ENCODE measurements around the gene TCHP. TPM values are rescaled to one million over a fixed set of nuclear protein-coding genes. Genes with fewer than 3 reads are reported as not detected.
A peak's percentile ranks its signal among the peaks of the same experiment; 100 is the strongest.

Gene TCHP
- total RNA-seq, 1 donor from 2014 or later, result 9.8 TPM

DNA sequence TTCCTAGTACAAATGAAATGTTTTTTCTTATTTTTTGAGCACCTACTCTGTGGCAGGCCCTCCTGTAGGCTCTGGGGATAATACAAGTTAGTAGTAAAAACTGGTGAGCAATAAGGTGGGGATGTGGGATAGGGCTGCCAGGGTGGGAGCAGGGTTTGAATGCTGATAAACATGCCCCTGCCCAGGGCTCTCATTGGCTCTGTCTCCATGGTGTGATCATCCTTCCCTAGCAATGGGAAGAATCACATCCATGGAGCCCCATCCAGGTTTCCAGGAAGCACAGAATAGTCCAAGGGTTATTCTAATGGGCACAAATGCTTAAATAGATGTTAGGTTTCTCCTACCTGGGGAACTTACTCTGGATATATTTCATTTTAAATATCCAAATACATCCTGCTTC is 50.6 kb downstream of the TCHP start:
- H3K9me3 Mint-ChIP-seq (ENCODE audit: low read depth), result no peaks in the 10 kb centered on the region
- H3K27ac Mint-ChIP-seq (ENCODE audit: unreplicated experiment), result peak overlapping the region; percentile 96
- H3K4me3 Mint-ChIP-seq (ENCODE audit: unreplicated experiment), result no peak overlapping the region
- DNase-seq (ENCODE audit: low spot score), result no peak
- TF ChIP-seq, protein P1, sequence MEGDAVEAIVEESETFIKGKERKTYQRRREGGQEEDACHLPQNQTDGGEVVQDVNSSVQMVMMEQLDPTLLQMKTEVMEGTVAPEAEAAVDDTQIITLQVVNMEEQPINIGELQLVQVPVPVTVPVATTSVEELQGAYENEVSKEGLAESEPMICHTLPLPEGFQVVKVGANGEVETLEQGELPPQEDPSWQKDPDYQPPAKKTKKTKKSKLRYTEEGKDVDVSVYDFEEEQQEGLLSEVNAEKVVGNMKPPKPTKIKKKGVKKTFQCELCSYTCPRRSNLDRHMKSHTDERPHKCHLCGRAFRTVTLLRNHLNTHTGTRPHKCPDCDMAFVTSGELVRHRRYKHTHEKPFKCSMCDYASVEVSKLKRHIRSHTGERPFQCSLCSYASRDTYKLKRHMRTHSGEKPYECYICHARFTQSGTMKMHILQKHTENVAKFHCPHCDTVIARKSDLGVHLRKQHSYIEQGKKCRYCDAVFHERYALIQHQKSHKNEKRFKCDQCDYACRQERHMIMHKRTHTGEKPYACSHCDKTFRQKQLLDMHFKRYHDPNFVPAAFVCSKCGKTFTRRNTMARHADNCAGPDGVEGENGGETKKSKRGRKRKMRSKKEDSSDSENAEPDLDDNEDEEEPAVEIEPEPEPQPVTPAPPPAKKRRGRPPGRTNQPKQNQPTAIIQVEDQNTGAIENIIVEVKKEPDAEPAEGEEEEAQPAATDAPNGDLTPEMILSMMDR (IDR thresholded peaks at IDR 0.05), result no peak
- no peaks in the 10 kb centered on the region for H3K27me3 Mint-ChIP-seq (ENCODE audit: low read depth)
- peaks cover 76% of the 10 kb centered on the region for H3K4me1 Mint-ChIP-seq (ENCODE audit: low read depth)
- H3K36me3 Mint-ChIP-seq (ENCODE audit: low read depth), result peaks cover 26% of the 10 kb centered on the region

DNA sequence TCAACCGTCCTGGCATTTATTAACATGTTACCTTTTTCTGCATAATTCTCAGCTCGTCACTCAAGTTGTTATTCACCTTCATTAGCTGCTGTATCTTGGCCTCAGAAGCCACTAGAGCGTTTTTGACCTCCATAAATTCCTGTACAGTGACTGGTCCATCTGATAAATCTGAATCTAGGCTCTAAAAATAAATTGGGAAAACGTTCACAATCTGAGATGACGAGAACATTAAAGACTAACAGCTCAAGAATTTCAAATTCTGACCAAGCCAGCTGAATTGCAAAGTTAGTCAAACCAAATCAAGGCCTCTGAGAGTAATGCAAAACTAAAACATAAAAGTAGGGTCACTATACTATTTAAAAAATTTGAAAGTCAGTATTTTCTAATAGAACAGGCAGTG is 51.1 kb downstream of the TCHP start:
- Mint-ChIP-seq H3K36me3 (ENCODE audit: low read depth) (peaks cover 26% of the 10 kb centered on the region), H3K9me3 (ENCODE audit: low read depth) (no peaks in the 10 kb centered on the region), H3K4me3 (ENCODE audit: unreplicated experiment) (no peak overlapping the region), H3K27ac (ENCODE audit: unreplicated experiment) (peak overlapping the region; percentile 96), H3K4me1 (ENCODE audit: low read depth) (peaks cover 73% of the 10 kb centered on the region), H3K27me3 (ENCODE audit: low read depth) (no peaks in the 10 kb centered on the region)
- TF ChIP-seq, protein P1 (IDR thresholded peaks at IDR 0.05), result no peak
- no peak for DNase-seq (ENCODE audit: low spot score)

DNA sequence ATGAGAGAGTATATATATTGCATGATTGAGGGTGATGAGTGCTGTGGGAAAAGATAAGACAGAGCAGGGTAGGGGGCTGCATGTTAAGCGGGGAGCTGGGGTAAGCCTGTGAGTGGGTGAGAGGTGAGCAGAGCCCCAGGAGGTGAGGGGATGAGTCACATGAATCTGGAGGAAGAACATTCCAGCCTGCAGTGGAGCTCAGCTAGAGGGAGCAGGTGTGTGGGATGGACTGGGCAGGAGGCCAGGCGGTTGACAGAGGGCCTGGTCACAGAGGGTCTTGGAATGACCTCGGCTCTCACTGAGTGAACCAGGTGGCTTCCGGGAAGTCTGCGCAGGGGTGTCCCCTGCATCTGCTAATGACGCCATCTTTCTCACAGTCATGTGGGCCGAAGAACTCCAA is 51.7 kb downstream of the TCHP start:
- Mint-ChIP-seq H3K27ac (ENCODE audit: unreplicated experiment) (peak overlapping the region; percentile 96), H3K9me3 (ENCODE audit: low read depth) (no peaks in the 10 kb centered on the region), H3K27me3 (ENCODE audit: low read depth) (no peaks in the 10 kb centered on the region), H3K4me3 (ENCODE audit: unreplicated experiment) (peak overlapping the region; percentile 47), H3K36me3 (ENCODE audit: low read depth) (peaks cover 23% of the 10 kb centered on the region), H3K4me1 (ENCODE audit: low read depth) (peaks cover 67% of the 10 kb centered on the region)
- TF ChIP-seq, protein P1 (IDR thresholded peaks at IDR 0.05), result no peak
- DNase-seq (ENCODE audit: low spot score), result no peak

DNA sequence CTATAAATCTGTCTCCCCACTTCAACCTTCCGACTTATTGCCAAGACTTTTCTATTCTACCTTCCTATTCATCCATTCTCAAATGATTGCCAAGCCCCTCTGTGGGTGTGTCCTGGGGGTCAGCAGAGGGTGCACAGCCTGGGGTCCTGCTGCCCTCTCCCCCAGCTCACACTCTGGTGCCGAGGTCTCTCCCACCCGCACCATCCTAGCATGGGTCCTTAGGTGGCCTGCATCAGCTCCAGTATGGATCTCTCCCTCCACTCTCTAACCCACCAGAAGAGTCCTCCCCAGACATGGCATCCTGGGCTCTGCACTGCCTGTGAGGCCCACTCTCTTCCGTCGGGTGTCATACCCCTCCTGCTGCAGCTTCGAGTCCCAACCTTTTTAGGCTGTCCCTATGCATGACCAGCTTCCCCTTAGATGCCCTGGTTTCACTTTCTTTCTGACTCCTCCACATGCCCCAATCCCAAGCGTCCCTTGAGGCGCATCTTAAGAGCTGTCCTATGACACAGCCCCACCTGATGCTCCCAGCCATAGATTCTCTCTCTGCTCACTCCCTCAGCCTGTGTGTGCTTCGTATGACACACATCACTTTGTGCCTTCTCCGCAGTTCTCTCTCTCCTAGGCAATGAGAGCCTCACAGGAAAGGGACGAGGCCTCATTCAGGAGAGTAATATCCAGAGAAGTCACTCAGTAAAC is 52.2 kb downstream of the TCHP start:
- no peaks in the 10 kb centered on the region for H3K27me3 Mint-ChIP-seq (ENCODE audit: low read depth)
- H3K27ac Mint-ChIP-seq (ENCODE audit: unreplicated experiment), result peak overlapping the region; percentile 96
- H3K9me3 Mint-ChIP-seq (ENCODE audit: low read depth), result no peaks in the 10 kb centered on the region
- TF ChIP-seq, protein P1 (IDR thresholded peaks at IDR 0.05), result no peak
- H3K36me3 Mint-ChIP-seq (ENCODE audit: low read depth), result peaks cover 19% of the 10 kb centered on the region
- H3K4me3 Mint-ChIP-seq (ENCODE audit: unreplicated experiment), result no peak overlapping the region
- peaks cover 61% of the 10 kb centered on the region for H3K4me1 Mint-ChIP-seq (ENCODE audit: low read depth)
- DNase-seq (ENCODE audit: low spot score), result no peak

DNA sequence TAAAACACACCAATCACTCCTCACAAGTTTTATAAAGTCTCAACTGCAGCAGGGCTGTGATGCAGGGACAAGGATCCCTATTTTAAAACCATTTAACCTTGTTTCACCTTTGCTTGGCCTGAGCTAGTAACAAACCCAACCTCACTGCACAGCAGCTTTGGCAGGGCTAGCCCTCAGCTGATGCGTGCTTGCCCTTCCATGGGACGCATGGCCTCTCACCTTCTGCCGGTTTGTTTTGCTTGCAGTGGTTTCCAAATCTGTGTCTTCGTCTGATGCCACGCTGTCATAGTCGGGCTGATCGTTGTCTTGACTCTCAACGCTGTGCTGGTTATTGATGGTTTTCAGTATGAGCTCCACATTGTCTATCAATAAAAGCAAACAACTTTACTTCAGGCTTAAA is 52.8 kb downstream of the TCHP start:
- Mint-ChIP-seq H3K27ac (ENCODE audit: unreplicated experiment) (peak overlapping the region; percentile 96), H3K4me3 (ENCODE audit: unreplicated experiment) (no peak overlapping the region), H3K9me3 (ENCODE audit: low read depth) (no peaks in the 10 kb centered on the region), H3K4me1 (ENCODE audit: low read depth) (peaks cover 55% of the 10 kb centered on the region), H3K36me3 (ENCODE audit: low read depth) (peaks cover 18% of the 10 kb centered on the region), H3K27me3 (ENCODE audit: low read depth) (no peaks in the 10 kb centered on the region)
- no peak for DNase-seq (ENCODE audit: low spot score)
- TF ChIP-seq, protein P1 (IDR thresholded peaks at IDR 0.05), result no peak

All from chondrocyte (in vitro differentiated cells).